ENCODE data around the gene MXD1. TPM values are rescaled to one million over a fixed set of nuclear protein-coding genes. Genes with fewer than 3 reads are reported as not detected.

The MXD1 gene
- total RNA-seq, 1 experiment from 2014 or later, result 5.3 TPM

DNA sequence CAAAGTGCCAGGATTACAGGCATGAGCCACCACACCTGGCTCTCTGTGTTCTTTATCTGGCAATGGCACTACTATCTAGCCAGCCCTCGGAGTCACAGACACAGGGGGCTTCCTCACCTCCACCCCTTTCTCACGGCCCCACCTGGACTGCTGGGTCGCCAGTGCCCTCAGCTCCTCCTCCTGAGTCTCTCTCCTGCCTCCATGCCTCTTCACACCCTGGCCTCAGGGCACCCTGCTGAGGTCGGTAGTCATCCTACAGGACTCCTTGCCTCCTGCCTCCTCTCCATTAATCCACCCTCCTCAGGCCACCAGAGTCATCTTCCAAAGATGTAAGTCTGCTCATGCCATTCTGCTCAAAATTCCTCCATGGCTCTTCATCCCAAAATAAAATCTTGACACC, 55.1 kb downstream of the MXD1 start:
- Histone ChIP-seq H3K9me3 (replicated peaks) (no peaks in the 10 kb centered on the region), H3K4me3 (no peak overlapping the region), H3K27me3 (no peaks in the 10 kb centered on the region), H3K4me1 (no peaks in the 10 kb centered on the region), H3K27ac (no peak overlapping the region), H3K36me3 (no peaks in the 10 kb centered on the region)
- DNase-seq, result no peak

GRCh38 chr2:69972822-69973221, 57.9 kb downstream of the MXD1 start:
- Histone ChIP-seq H3K36me3 (no peaks in the 10 kb centered on the region), H3K27me3 (no peaks in the 10 kb centered on the region), H3K4me3 (no peak overlapping the region), H3K4me1 (no peaks in the 10 kb centered on the region), H3K27ac (no peak overlapping the region), H3K9me3 (replicated peaks) (no peaks in the 10 kb centered on the region)
- no peak for DNase-seq

DNA sequence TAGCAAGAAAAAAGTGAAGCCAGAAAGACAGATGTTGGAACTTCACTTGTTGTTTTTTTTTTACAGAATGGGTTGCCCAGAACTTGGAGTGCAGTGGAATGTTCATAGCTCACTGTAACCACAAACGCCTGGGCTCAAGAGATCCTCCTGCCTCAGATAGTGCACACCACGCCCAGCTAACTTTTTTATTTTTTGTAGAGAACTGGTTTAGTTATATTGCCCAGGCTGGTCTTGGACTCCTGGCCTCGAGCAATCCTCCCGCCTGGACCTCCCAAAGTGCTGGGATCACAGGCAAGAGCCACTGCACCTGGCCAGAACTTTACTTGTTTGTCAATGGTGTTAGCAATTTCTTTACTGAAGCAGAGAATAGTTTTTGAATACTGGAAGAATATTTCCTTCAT, 58.4 kb downstream of the MXD1 start:
- Histone ChIP-seq H3K4me3 (no peak overlapping the region), H3K27ac (no peak overlapping the region), H3K27me3 (no peaks in the 10 kb centered on the region), H3K4me1 (no peaks in the 10 kb centered on the region), H3K36me3 (no peaks in the 10 kb centered on the region), H3K9me3 (replicated peaks) (no peaks in the 10 kb centered on the region)
- DNase-seq, result no peak

- Histone ChIP-seq H3K27me3 (no peaks in the 10 kb centered on the region), H3K4me3 (no peak overlapping the region), H3K27ac (no peak overlapping the region), H3K9me3 (replicated peaks) (no peaks in the 10 kb centered on the region), H3K4me1 (no peaks in the 10 kb centered on the region), H3K36me3 (no peaks in the 10 kb centered on the region)
- no peak for DNase-seq
Observed at GRCh38 chr2:69975136-69975852, 60.4 kb downstream of the MXD1 start.

- Histone ChIP-seq H3K27ac (no peak overlapping the region), H3K36me3 (no peaks in the 10 kb centered on the region), H3K4me3 (no peak overlapping the region), H3K27me3 (no peaks in the 10 kb centered on the region), H3K4me1 (no peaks in the 10 kb centered on the region), H3K9me3 (replicated peaks) (no peaks in the 10 kb centered on the region)
- no peak for DNase-seq
Observed at GRCh38 chr2:69975853-69976462, 61.0 kb downstream of the MXD1 start.

DNA sequence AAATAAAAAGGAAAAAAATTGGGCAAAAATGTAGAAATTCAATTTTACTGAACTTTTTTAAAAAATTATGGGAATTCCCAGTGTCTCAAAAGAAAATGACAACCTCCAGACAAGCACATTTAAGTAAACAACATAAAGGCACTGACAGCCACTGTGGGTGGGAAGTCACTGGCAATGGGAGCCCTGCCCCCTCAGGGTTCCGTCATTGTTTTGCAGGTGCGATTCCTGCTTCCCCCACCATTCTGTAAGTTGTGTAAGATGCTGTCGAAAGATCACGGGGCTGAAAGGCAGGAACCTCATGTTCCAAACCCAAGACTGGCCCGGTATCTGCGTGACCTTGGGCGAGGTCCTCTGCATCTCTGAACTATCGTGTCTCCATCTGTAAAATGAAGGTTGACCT, 62.3 kb downstream of the MXD1 start:
- no peaks in the 10 kb centered on the region for H3K36me3 ChIP-seq
- no peaks in the 10 kb centered on the region for H3K27me3 ChIP-seq
- H3K9me3 ChIP-seq (replicated peaks), result no peaks in the 10 kb centered on the region
- H3K4me3 ChIP-seq, result no peak overlapping the region
- DNase-seq, result no peak
- H3K4me1 ChIP-seq, result no peaks in the 10 kb centered on the region
- H3K27ac ChIP-seq, result no peak overlapping the region

DNA sequence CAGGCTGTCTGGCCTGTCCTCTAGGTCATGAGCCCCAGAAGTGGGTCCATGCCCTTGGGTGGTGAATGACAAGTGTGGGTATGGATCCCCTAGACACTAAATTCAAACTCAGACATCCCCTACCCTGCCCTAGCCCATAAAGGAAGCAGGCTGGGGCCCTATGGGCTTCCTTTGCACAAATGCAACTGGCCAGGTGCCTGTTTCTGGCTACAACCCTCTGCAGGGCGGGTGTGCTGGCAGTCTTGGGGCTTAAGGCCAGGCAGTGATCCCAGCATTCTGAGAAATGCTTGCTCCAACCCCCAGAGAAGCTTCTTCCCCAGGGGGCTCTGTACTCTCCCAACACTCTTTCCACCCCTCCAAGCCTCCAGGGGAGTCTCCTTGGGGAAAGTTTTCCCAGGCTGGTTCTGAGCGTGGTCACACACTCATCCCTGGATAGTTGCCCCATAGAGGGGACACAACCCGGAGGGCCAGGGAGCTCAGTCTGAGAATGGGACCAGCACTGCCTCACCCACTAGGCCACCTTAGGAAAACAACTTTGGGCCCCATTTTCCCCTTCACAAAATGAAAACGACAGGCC, 63.1 kb downstream of the MXD1 start:
- Histone ChIP-seq H3K4me3 (no peak overlapping the region), H3K9me3 (replicated peaks) (no peaks in the 10 kb centered on the region), H3K27me3 (no peaks in the 10 kb centered on the region), H3K27ac (no peak overlapping the region), H3K4me1 (no peaks in the 10 kb centered on the region), H3K36me3 (no peaks in the 10 kb centered on the region)
- DNase-seq, result no peak

DNA sequence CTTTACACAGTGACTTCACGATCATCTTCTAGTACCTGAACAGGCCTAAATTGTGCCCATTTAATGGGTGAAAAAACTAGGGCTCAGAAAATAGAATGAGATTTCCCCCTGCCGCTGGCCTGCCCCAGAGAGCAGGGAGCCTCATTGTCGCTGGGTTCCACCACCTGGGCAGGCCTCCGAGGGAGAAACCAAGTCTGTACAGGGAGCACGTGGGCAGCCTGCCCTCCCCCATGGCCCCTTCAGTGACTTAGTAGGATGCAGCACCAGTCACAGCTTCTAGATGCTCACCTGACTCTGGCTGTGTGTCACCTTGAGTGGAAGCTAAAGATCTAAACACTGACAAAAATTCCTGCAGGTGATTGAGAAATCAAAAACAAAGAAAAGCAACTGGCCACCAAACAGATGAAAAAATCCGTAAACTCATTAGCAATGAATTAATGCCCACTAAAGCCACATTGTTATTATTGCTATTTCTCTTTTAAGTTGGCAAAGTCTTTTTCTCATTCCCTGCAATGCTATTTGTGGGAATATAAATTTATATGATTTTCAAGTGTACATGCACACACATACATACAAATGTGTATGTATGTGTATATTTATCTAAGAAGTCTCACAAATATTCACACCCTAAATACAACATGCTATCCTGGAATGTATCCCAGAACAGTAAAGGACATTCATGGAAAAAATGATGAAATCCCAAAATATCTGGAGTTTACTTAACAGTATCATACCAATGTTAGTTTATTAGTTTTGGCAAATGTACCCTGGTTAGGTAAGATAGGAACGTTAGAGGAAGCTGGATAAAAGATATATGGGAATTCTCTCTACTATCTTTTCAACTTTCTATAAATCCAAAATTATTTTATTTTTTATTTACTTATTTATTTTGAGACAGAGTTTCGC, 65.2 kb downstream of the MXD1 start:
- no peaks in the 10 kb centered on the region for H3K27me3 ChIP-seq
- no peak for DNase-seq
- H3K4me1 ChIP-seq, result no peaks in the 10 kb centered on the region
- no peak overlapping the region for H3K27ac ChIP-seq
- H3K4me3 ChIP-seq, result no peak overlapping the region
- no peaks in the 10 kb centered on the region for H3K9me3 ChIP-seq (replicated peaks)
- H3K36me3 ChIP-seq, result no peaks in the 10 kb centered on the region

GRCh38 chr2:69983392-69983966, 68.6 kb downstream of the MXD1 start:
- no peak for DNase-seq
- H3K27ac ChIP-seq, result no peak overlapping the region
- no peak overlapping the region for H3K4me3 ChIP-seq
- H3K36me3 ChIP-seq, result no peaks in the 10 kb centered on the region
- H3K9me3 ChIP-seq (replicated peaks), result no peaks in the 10 kb centered on the region
- H3K27me3 ChIP-seq, result no peaks in the 10 kb centered on the region
- H3K4me1 ChIP-seq, result no peaks in the 10 kb centered on the region

GRCh38 chr2:69985216-69985615, 70.3 kb downstream of the MXD1 start:
- H3K4me1 ChIP-seq, result no peaks in the 10 kb centered on the region
- no peak overlapping the region for H3K27ac ChIP-seq
- no peak overlapping the region for H3K4me3 ChIP-seq
- H3K36me3 ChIP-seq, result no peaks in the 10 kb centered on the region
- no peaks in the 10 kb centered on the region for H3K27me3 ChIP-seq
- no peak for DNase-seq
- no peaks in the 10 kb centered on the region for H3K9me3 ChIP-seq (replicated peaks)

DNA sequence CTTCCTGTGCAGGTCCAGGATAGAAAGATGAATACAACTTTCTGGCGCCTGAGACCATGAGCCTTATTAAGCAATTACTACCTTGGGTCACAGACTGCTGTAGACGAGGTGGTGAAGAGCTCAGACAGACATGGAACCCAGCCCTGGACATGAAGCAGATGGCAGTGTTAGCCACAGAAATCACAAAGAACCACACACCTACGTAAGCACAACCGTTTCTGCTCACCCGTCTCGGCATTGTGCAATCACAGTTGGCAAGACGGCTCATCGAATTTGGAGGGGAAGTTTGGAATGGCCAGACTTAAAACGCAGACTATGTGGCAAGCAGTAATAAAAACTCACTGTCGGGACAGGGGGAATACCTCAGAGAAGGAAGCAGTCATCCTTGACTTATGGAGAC, 70.8 kb downstream of the MXD1 start:
- DNase-seq, result no peak
- Histone ChIP-seq H3K27ac (no peak overlapping the region), H3K4me3 (no peak overlapping the region), H3K9me3 (replicated peaks) (no peaks in the 10 kb centered on the region), H3K36me3 (no peaks in the 10 kb centered on the region), H3K27me3 (no peaks in the 10 kb centered on the region), H3K4me1 (no peaks in the 10 kb centered on the region)

GRCh38 chr2:69986691-69987090, 71.8 kb downstream of the MXD1 start:
- Histone ChIP-seq H3K4me3 (no peak overlapping the region), H3K27me3 (no peaks in the 10 kb centered on the region), H3K36me3 (no peaks in the 10 kb centered on the region), H3K4me1 (no peaks in the 10 kb centered on the region), H3K27ac (no peak overlapping the region), H3K9me3 (replicated peaks) (no peaks in the 10 kb centered on the region)
- DNase-seq, result no peak

DNA sequence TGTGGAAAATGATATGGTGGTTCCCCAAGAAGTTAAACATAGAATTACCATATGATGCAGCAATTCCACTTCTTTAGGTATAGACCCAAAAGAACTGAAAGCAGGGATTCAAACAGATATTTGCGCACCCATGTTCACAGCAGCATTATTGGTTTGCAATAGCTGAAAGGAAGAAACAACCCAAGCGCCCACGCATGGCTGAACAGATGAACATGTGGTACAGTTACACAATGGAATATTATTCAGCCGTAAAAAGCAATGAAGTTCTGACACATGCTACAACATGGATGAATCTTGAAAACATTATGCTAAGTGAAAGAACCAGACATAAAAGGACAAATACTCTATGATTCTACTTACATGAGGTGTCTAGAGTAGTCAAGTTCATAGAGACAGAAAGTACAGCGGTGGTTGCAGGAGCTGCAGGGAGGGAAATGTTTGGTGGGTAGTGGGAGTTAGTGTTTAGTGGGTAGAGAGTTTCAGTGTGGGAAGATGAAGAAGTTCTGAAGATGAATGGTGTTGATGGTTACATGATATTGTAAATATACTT, 73.3 kb downstream of the MXD1 start:
- Histone ChIP-seq H3K4me1 (peaks cover 3% of the 10 kb centered on the region), H3K36me3 (no peaks in the 10 kb centered on the region), H3K4me3 (no peak overlapping the region), H3K27me3 (no peaks in the 10 kb centered on the region), H3K9me3 (replicated peaks) (no peaks in the 10 kb centered on the region), H3K27ac (no peak overlapping the region)
- DNase-seq, result no peak

- no peak overlapping the region for H3K27ac ChIP-seq
- H3K4me1 ChIP-seq, result peaks cover 10% of the 10 kb centered on the region
- no peaks in the 10 kb centered on the region for H3K27me3 ChIP-seq
- no peak overlapping the region for H3K4me3 ChIP-seq
- no peaks in the 10 kb centered on the region for H3K36me3 ChIP-seq
- DNase-seq, result no peak
- H3K9me3 ChIP-seq (replicated peaks), result no peaks in the 10 kb centered on the region
Observed at GRCh38 chr2:69989009-69989408, 74.1 kb downstream of the MXD1 start.
